Colonic mucosa (tissue), 2 donors: ENCODE measurements around the gene C20orf96. TPM values are rescaled to one million over a fixed set of nuclear protein-coding genes. Genes with fewer than 3 reads are reported as not detected.

Source experiments
- total RNA-seq, 2 donors: library from RNA; stranded (reverse); fragmentation: NEBNext Ultra II Directional in 1 of 2; extraction: Animal tissue kit (Norgen Biotek cat#: 25700) in 1 of 2; gene quantifications; one replicate each; pipeline ENCODE4 v1.2.1, GENCODE V29; 2021
- donor health status: DM: no; HTN: no; CAD: no.
- donor health status: DM: no; HTN: no; CAD: no.

C20orf96 gene
- total RNA-seq, 2 donors from 2014 or later = 7.9 to 8.2 TPM

Other genes with a start within 250 kb of the C20orf96 start
- gene DEFB125, start 203.1 kb downstream of the C20orf96 start, total RNA-seq = not detected
- not detected for gene DEFB126, start 148.2 kb downstream of the C20orf96 start, total RNA-seq
- gene DEFB127, start 133.3 kb downstream of the C20orf96 start, total RNA-seq = not detected
- gene DEFB128, start 101.0 kb downstream of the C20orf96 start, total RNA-seq = not detected
- not detected for gene DEFB129, start 63.5 kb downstream of the C20orf96 start, total RNA-seq
- not detected for gene DEFB132, start 33.0 kb downstream of the C20orf96 start, total RNA-seq
- 10 to 100 TPM; 13.7 to 15.6 TPM for gene ZCCHC3, start 6.8 kb upstream of the C20orf96 start, total RNA-seq
- 1 to 10 TPM; 5.0 to 7.5 TPM for gene SOX12, start 34.8 kb upstream of the C20orf96 start, total RNA-seq
- gene NRSN2, start 56.4 kb upstream of the C20orf96 start, total RNA-seq = 10 to 100 TPM; 11.2 to 18.3 TPM
- 10 to 100 TPM; 13.5 to 48.5 TPM for gene TRIB3, start 90.0 kb upstream of the C20orf96 start, total RNA-seq
- gene RBCK1, start 117.5 kb upstream of the C20orf96 start, total RNA-seq = 100 to 1,000 TPM; 134 to 169 TPM
- gene TBC1D20, start 171.8 kb upstream of the C20orf96 start, total RNA-seq = 10 to 100 TPM; 25.4 to 31.9 TPM